ENCODE data around the gene BRICD5.

The BRICD5 gene

GRCh38 chr16:2163211-2163881, 47.3 kb downstream of the BRICD5 start:
- DNase-seq (ENCODE audit: low read depth in 2 of 2): no peak

GRCh38 chr16:2162676-2163118, 48.0 kb downstream of the BRICD5 start:
- no peak for DNase-seq (ENCODE audit: low read depth in 2 of 2)

GRCh38 chr16:2161911-2162310, 48.8 kb downstream of the BRICD5 start:
- DNase-seq (ENCODE audit: low read depth in 2 of 2): no peak

DNA sequence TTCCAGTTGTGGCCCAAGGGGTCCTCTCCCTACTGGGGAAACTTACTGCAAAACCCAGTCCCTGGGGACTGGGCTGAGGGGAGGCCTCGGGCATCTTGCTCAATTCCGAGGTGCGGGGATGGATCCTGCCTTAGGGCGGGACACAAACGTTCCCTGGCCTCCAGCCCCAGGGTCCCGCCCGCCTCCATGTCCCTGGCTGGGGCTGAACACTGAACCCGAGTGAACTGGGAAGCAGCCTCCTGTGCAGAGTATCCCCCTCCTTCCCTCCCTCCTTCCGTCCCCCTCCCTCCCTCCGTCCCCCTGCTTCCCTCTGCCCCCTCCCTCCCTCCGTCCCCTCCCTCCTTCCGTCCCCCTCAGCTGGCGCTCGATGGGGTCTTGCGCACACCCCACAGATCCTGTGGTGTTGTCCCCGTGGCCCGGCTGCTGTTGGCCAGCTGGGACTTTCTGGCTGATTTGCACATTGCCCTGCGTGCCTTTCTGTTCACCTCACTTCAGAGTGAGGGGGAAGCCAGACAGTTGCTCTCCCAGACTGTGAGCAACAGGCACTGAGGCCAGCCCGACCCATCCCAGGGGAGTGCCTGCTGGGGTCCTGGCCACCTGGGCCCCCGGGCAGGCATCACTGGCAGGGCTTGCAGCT, 49.6 kb downstream of the BRICD5 start:
- DNase-seq (ENCODE audit: low read depth in 2 of 2): no peak
